ENCODE results near the gene QRFPR.

- TF ChIP-seq SP1 (IDR thresholded peaks at IDR 0.05), result no peak
- TF ChIP-seq FOXA1 (IDR thresholded peaks at IDR 0.05), result no peak
Measured at GRCh38 chr4:121324331-121324730, 56.5 kb downstream of the QRFPR start.
